ENCODE measurements around the gene IER5. TPM values are rescaled to one million over a fixed set of nuclear protein-coding genes. Genes with fewer than 3 reads are reported as not detected.

Gene IER5
- total and polyA plus RNA-seq, 2 experiments from 2014 or later = 8.1 to 38.5 TPM

- Histone ChIP-seq H3K9me2 (ENCODE audit: insufficient read depth) (no peaks in the 10 kb centered on the region), H3F3A (ENCODE audit: insufficient read depth) (0 out of 2 replicates have a peak, but pooled peaks cover 4% of the 10 kb centered on the region), H3K4me1 (ENCODE audit: insufficient read depth) (peaks cover 10% of the 10 kb centered on the region; the same call in 1 of the 2 replicates), H3K9ac (no peak overlapping the region), H3K27ac (no peak overlapping the region), H3K9me3 (ENCODE audit: low read depth) (no peaks in the 10 kb centered on the region), H3K4me3 (no peak overlapping the region), H4K20me1 (ENCODE audit: insufficient read depth) (no peaks in the 10 kb centered on the region), H3K36me3 (ENCODE audit: low read depth) (no peaks in the 10 kb centered on the region), H3K4me2 (ENCODE audit: unreplicated experiment) (no peak overlapping the region), H2AFZ (no peak overlapping the region), H3K79me2 (ENCODE audit: insufficient read depth) (no peaks in the 10 kb centered on the region), H3K27me3 (replicated peaks; ENCODE audit: insufficient read depth) (no peaks in the 10 kb centered on the region)
- DNase-seq = no peak
- TF ChIP-seq EZH2 (IDR thresholded peaks at IDR 0.05; ENCODE audit: insufficient read depth, poor library complexity, severe bottlenecking) (no peak), EZH2phosphoT487 (IDR thresholded peaks at IDR 0.05; ENCODE audit: insufficient read depth, low read depth) (no peak)
- WGBS, 2 experiments (ENCODE audit: low coverage in 1 of 2, low lambda C conversion rate in 2 of 2, missing lambda C conversion rate in 2 of 2) = 80 to 96% methylated on average over 3 of the region's 3 CpGs
- in situ Hi-C loops (cut with MboI) = no loop called here
Observed at GRCh38 chr1:181123173-181123572, 34.7 kb downstream of the IER5 start.

- Histone ChIP-seq H3K79me2 (ENCODE audit: insufficient read depth) (no peaks in the 10 kb centered on the region), H2AFZ (no peak overlapping the region), H3F3A (ENCODE audit: insufficient read depth) (0 out of 2 replicates have a peak, but pooled peaks cover 4% of the 10 kb centered on the region), H3K27ac (no peak overlapping the region), H3K36me3 (ENCODE audit: low read depth) (no peaks in the 10 kb centered on the region), H3K4me3 (no peak overlapping the region), H3K27me3 (replicated peaks; ENCODE audit: insufficient read depth) (no peaks in the 10 kb centered on the region), H3K4me1 (ENCODE audit: insufficient read depth) (0 out of 2 replicates have a peak, but pooled peaks cover 5% of the 10 kb centered on the region), H3K9ac (no peak overlapping the region), H3K9me3 (ENCODE audit: low read depth) (no peaks in the 10 kb centered on the region), H3K9me2 (ENCODE audit: insufficient read depth) (no peaks in the 10 kb centered on the region), H4K20me1 (ENCODE audit: insufficient read depth) (no peaks in the 10 kb centered on the region), H3K4me2 (ENCODE audit: unreplicated experiment) (no peak overlapping the region)
- no peak for TF ChIP-seq EZH2phosphoT487 (IDR thresholded peaks at IDR 0.05; ENCODE audit: insufficient read depth, low read depth)
- TF ChIP-seq EZH2 (IDR thresholded peaks at IDR 0.05; ENCODE audit: insufficient read depth, poor library complexity, severe bottlenecking) = no peak
- no peak for DNase-seq
- 8 to 68% methylated on average over 2 of the region's 2 CpGs for WGBS, 2 experiments (ENCODE audit: low coverage in 1 of 2, low lambda C conversion rate in 2 of 2, missing lambda C conversion rate in 2 of 2)
- in situ Hi-C loops (cut with MboI) = no loop called here
Observed at GRCh38 chr1:181124291-181124751, 35.8 kb downstream of the IER5 start.

- H3K27ac ChIP-seq = no peak overlapping the region
- no peak for TF ChIP-seq EZH2 (IDR thresholded peaks at IDR 0.05; ENCODE audit: insufficient read depth, poor library complexity, severe bottlenecking)
- no peak overlapping the region for H2AFZ ChIP-seq
- H3K36me3 ChIP-seq (ENCODE audit: low read depth) = no peaks in the 10 kb centered on the region
- 72 to 73% methylated on average over 4 of the region's 4 CpGs for WGBS, 2 experiments (ENCODE audit: low coverage in 1 of 2, low lambda C conversion rate in 2 of 2, missing lambda C conversion rate in 2 of 2)
- DNase-seq = no peak
- no peak overlapping the region for H3K4me3 ChIP-seq
- no peaks in the 10 kb centered on the region for H3K9me3 ChIP-seq (ENCODE audit: low read depth)
- no peaks in the 10 kb centered on the region for H3K79me2 ChIP-seq (ENCODE audit: insufficient read depth)
- H3K27me3 ChIP-seq (replicated peaks; ENCODE audit: insufficient read depth) = no peaks in the 10 kb centered on the region
- H4K20me1 ChIP-seq (ENCODE audit: insufficient read depth) = no peaks in the 10 kb centered on the region
- H3K9ac ChIP-seq = no peak overlapping the region
- H3F3A ChIP-seq (ENCODE audit: insufficient read depth) = 0 out of 2 replicates have a peak, but pooled peaks cover 4% of the 10 kb centered on the region
- H3K4me2 ChIP-seq (ENCODE audit: unreplicated experiment) = no peak overlapping the region
- no peaks in the 10 kb centered on the region for H3K9me2 ChIP-seq (ENCODE audit: insufficient read depth)
- H3K4me1 ChIP-seq (ENCODE audit: insufficient read depth) = 0 out of 2 replicates have a peak, but pooled peaks cover 3% of the 10 kb centered on the region
- in situ Hi-C loops (cut with MboI) = no loop called here
Observed at GRCh38 chr1:181126289-181126688, 37.8 kb downstream of the IER5 start.

- Histone ChIP-seq H3K27ac (no peak overlapping the region), H4K20me1 (ENCODE audit: insufficient read depth) (no peaks in the 10 kb centered on the region), H3K36me3 (ENCODE audit: low read depth) (no peaks in the 10 kb centered on the region), H3K27me3 (replicated peaks; ENCODE audit: insufficient read depth) (no peaks in the 10 kb centered on the region), H3K4me1 (ENCODE audit: insufficient read depth) (0 out of 2 replicates have a peak, but pooled peaks cover 3% of the 10 kb centered on the region), H3K4me2 (ENCODE audit: unreplicated experiment) (no peak overlapping the region), H3K9me3 (ENCODE audit: low read depth) (no peaks in the 10 kb centered on the region), H3K9ac (no peak overlapping the region), H3K79me2 (ENCODE audit: insufficient read depth) (no peaks in the 10 kb centered on the region), H3K9me2 (ENCODE audit: insufficient read depth) (no peaks in the 10 kb centered on the region), H3K4me3 (no peak overlapping the region), H2AFZ (no peak overlapping the region), H3F3A (ENCODE audit: insufficient read depth) (0 out of 2 replicates have a peak, but pooled peaks cover 4% of the 10 kb centered on the region)
- in situ Hi-C loops (cut with MboI) = no loop called here
- TF ChIP-seq EZH2 (IDR thresholded peaks at IDR 0.05; ENCODE audit: insufficient read depth, poor library complexity, severe bottlenecking) (no peak), EZH2phosphoT487 (IDR thresholded peaks at IDR 0.05; ENCODE audit: insufficient read depth, low read depth) (no peak)
- DNase-seq = no peak
- 69 to 73% methylated on average over 10 of the region's 10 CpGs for WGBS, 2 experiments (ENCODE audit: low coverage in 1 of 2, low lambda C conversion rate in 2 of 2, missing lambda C conversion rate in 2 of 2)
Observed at GRCh38 chr1:181126871-181127587, 38.5 kb downstream of the IER5 start.
